ENCODE measurements around the gene C1QTNF4.

The C1QTNF4 gene

GRCh38 chr11:47592970-47593369 is 1.2 kb downstream of the C1QTNF4 start:
- DNase-seq (ENCODE audit: low read depth in 2 of 2): no peak

GRCh38 chr11:47592251-47592650 is 2.0 kb downstream of the C1QTNF4 start:
- no peak for DNase-seq (ENCODE audit: low read depth in 2 of 2)

DNA sequence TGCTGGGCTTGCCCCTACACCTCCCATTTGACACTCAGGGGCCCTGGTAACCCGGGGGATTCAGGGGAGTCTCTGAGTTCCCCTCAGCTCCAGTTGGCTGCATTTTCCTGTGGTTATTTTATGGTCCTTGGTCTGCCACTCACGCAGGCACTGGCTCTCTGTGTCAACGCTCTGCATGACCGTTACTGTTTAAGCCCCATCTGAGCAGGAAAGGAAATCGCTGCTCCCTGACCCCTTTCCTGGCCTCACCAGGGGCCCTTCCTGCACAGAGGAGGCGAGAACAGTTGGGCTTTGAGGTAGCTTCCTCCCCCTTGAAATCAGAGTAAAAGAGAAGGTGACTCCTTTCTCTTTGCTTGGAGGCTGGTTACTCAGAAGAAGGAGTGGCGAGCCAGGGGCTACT is 2.4 kb downstream of the C1QTNF4 start:
- no peak for DNase-seq (ENCODE audit: low read depth in 2 of 2)

GRCh38 chr11:47589977-47590861 is 4.0 kb downstream of the C1QTNF4 start:
- DNase-seq (ENCODE audit: low read depth in 2 of 2): no peak

DNA sequence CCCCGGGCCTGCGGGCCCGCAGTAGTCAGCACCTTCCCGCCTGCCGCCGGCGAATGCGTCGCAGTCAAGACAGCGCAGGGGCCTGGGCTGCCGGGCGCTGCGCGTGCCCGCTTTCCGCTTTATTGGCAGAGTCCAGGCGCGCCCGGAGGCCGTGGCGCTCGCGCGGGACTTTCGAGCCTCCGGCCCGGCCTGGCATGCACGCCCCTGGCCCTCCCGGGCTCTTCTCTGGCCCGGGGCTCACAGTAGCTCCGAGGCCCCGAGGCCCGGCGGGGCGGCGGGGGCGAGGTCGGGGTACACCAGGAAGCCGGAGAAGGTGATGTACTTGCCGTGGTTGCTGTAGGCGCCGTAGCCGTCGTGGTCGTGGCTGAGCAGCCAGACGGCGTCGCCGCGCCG is 4.6 kb downstream of the C1QTNF4 start:
- no peak for DNase-seq (ENCODE audit: low read depth in 2 of 2)

DNA sequence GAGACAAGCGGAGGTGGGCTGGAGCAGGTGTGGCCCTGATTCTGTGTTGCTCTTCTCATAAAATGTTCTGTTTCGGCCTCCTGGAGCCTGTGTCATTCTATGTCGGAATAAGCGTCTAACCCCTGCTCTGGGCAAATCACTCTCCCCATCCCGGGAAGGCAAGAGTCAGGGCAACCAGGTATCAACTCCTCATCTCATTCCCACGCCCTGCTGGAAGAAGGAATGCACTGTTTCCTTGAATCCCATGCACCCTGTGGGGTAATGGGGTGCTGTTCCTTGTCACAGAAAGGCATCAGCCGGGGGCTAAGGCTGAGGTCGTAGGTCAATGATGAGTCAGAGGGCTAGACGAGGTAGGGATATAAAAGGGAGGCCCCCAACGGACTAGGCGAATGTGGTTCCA is 5.1 kb downstream of the C1QTNF4 start:
- DNase-seq (ENCODE audit: low read depth in 2 of 2): no peak

DNA sequence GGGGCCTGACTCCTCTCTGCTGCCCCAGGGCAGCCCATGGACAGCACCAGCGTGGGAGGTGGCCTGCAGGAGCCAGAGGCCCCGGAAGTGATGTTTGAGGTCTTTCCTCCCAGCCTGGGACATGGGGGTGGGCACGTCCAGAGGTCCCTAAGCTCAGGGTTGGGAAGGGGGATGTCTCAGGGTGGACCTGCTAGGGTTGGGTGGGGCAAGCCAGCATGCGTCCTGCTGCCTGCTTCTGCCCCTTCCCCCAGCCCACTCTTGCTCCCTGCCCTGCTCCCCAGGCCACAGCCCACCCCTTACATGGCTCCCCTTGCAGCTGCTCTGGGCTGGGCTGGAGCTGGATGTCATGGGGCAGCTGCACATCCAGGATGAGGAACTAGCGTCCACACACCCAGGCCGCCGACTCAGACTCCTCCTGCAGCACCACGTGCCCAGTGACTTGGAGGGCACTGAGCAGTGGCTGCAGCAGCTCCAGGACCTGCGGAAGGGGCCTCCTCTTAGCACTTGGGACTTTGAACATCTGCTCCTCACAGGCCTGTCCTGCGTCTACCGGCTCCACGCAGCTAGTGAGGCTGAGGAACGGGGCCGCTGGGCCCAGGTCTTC is 6.4 kb downstream of the C1QTNF4 start:
- no peak for DNase-seq (ENCODE audit: low read depth in 2 of 2)

DNA sequence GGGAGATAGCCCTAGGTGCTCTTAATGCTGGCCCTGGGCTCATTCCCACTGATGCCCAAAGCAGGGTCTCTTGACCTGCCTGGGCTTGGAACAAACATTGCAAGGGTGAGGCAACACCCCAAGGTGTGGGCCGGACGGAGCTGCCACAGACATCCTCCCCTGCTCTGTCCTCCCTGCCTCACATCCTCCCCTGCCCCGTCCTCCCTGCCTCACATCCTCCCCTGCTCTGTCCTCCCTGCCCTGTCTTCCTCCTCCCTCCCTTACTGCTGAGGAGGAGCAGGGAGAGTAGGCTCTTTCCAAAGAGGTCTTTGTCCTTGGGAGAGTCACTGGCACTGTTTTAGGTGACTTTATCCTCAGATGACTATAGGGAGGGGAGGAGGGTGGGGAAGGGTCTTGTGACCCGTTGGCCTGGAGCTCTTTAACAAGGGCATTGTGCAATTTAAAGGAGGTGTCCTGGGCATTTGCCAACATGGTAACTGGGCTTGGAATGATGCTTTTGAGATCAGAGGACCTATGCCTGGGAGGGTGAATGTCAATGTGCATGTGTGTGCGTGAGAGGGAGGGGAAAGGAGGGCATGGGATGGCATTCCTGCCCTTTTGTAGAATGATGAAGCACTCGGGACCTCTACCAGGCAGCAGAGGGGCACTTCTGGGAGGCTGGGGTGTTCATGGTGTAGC is 7.0 kb downstream of the C1QTNF4 start:
- DNase-seq (ENCODE audit: low read depth in 2 of 2): no peak

- DNase-seq (ENCODE audit: low read depth in 2 of 2): no peak
These were observed 7.9 kb downstream of the C1QTNF4 start, which contains the start of gene FAM180B for GRCh38 chr11:47586098-47586855. Gene FAM180B, plus strand, starts transcription at chr11:47586678. Its CDS starts 91 bp downstream, at chr11:47586769.

DNA sequence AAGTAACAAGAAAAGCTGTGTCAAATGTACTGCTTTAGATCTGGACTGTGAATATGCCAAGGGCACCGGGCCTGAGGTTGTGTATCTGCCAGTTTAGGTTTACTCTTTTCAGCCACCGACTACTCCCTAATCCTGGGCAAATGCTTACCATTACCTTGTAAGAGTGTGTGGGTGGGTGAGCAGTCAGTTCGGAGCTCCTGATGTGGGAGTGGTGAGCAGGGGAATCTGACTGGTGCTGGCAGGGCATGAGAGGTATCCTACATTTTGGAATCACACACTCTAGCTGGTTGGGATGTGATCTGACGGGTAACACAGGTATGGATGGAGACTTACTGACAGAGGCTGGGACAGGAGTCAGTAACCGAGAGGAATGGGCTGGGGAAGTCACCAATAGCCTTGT is 10.4 kb downstream of the C1QTNF4 start:
- DNase-seq (ENCODE audit: low read depth in 2 of 2): no peak

- peak; percentile 85 to 86 for DNase-seq (ENCODE audit: low read depth in 2 of 2)
These were observed 15.4 kb downstream of the C1QTNF4 start, which contains the start of the genes KBTBD4 and NDUFS3 for GRCh38 chr11:47578524-47579494. Gene KBTBD4, minus strand, starts transcription at chr11:47578970. Its CDS starts 19 bp downstream, at chr11:47578951. Gene NDUFS3, plus strand, starts transcription at chr11:47579074. Its CDS starts 18 bp downstream, at chr11:47579092.

DNA sequence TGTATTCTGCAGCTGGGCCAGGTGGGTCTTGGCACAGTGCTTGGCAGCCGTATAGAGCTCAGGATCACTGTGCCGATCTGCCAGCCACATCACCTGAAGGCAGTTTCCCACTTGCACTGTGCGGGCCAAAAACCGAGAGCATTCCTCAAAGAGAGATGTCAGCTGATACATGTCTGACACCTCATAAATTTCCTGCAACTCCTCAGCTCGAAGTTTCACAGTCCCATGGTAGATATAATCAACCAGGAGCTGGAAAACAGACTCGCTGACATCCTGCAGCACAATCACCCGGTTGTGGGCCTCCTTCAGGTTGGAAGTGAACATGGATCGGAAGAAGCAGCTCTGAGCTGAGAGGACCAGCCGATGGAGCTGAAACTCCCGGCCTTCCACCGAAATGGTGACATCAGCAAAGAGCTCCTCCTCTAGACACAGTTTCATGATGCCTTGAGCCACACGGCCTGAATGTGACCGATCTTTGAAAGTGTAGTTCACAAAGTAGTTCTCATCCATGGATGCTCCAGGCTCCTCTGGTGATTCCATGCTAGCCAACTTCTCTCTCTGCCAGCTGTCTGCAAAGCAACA is 16.7 kb downstream of the C1QTNF4 start:
- DNase-seq (ENCODE audit: low read depth in 2 of 2): no peak

DNA sequence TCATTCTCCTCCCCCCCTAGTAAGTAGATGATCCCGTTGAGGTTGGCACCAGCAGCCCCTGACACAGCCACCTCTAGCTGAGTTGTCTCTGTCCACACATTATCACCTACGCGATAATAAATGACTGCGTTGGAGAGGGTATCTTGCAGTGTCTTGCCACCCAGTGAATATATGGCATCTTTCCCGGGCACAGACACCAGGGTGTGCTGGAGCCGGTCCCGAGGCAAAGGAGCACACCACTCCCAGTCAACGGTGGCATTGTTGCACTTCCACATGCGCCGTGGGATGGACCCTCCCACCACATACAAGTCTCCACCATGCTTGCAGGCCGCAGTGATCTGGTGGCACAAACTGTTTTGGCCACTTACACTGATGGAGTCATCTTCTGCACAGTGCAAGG is 20.9 kb downstream of the C1QTNF4 start:
- DNase-seq (ENCODE audit: low read depth in 2 of 2): no peak

- DNase-seq (ENCODE audit: low read depth in 2 of 2): no peak
These were observed 21.4 kb downstream of the C1QTNF4 start for GRCh38 chr11:47572715-47573255.

DNA sequence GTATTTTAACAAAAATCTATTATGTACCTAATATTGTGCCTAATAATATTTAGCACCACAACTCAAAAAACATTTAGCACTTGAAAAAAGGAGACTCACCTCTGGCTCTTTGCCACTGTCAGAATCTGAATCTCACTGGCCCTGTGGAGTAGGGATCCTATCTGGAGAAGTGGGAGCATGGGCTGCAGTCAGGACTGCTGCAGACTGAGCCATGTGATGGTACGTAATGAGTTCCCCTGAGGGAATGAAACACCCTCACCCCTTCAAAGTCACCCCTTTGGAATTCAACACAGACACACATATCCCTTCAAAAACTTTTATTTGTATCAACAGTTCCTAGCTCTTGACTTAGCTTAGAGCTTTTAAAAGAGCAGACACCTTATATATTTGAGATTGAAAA is 22.3 kb downstream of the C1QTNF4 start:
- no peak for DNase-seq (ENCODE audit: low read depth in 2 of 2)

DNA sequence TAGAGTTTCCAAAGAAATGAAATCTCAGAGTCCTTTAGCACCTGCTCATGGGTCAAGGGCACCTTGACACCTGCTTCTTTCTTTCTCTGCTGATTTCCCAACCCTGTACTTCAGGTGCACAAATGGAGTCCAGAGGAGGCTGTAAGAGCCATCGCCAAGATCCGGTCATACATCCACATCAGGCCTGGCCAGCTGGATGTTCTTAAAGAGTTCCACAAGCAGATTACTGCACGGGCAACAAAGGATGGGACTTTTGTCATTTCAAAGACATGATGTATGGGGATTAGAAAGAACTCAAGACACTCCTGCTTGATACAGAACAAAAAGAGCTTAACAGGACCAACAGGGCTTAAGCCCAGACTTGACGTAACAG is 22.9 kb downstream of the C1QTNF4 start:
- DNase-seq (ENCODE audit: low read depth in 2 of 2): no peak

DNA sequence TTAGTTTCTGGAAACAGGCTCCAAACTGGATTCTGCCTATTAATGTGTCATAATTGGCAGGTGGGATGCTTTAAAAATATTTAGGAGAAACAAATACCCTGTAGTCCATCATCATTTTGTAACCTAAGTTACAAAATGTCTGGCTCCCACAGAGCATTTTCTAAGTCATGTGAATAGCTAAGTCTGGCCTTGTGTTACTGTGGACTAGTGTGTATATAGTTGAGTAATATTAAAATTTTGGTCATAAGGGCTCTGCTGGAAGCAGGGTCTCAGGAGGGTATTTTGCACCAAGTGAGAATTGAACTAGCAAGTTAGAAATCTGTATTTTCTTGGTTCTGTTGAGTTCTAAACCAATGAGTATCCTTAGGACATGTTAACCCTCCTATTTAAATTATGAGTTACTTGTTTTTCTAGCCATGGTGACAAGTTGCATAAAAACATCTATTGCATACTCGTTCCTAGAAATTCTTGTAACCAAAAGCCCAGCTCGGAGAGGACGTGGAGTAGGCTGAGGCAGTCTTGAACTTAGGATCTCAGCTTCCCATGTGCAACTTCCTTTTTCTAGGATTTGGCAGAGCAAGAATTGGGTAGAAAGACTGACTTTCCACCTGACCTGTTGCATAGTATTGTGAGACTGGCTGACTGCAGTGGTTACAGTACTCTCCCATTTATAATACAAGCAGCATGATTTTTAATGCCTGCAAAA is 23.4 kb downstream of the C1QTNF4 start:
- no peak for DNase-seq (ENCODE audit: low read depth in 2 of 2)

DNA sequence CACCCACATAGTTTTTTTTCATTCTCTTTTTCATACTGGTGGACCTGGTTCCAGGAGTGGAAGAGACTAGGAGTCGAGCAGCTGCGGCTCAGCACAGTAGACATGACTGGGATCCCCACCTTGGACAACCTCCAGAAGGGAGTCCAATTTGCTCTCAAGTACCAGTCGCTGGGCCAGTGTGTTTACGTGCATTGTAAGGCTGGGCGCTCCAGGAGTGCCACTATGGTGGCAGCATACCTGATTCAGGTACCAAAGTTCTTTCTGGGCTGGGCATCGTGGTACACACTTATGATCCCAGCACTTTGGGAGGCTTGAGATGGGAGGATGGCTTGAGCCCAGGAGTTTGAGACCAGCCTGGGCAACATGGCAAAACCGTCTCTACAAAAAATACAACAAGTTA is 24.6 kb downstream of the C1QTNF4 start:
- DNase-seq (ENCODE audit: low read depth in 2 of 2): no peak

GRCh38 chr11:47566149-47566698 is 28.0 kb downstream of the C1QTNF4 start:
- no peak for DNase-seq (ENCODE audit: low read depth in 2 of 2)
